ENCODE measurements around the gene CREB1. TPM values are rescaled to one million over a fixed set of nuclear protein-coding genes. Genes with fewer than 3 reads are reported as not detected.

CREB1 gene
- total and polyA plus RNA-seq, 9 of the 15 experiments (the other 6 are each of a cell fraction or from before 2014, with no cell fraction given), result 8.9 to 51.3 (median 19.5) TPM

- no peak for TF ChIP-seq HOMEZ (CRISPR knock-in tag; IDR thresholded peaks at IDR 0.05)
- peak; percentile 46 for TF ChIP-seq KDM5B (IDR thresholded peaks at IDR 0.05; ENCODE audit: insufficient replicate concordance, low read depth, low read length)
- peak in 1 of 2 experiments; percentile 47; a peak in 1 of 4 replicates for TF ChIP-seq UBTF (IDR thresholded peaks at IDR 0.05; ENCODE audit: borderline replicate concordance in 1 of 2, low read depth in 2 of 2, low read length in 2 of 2)
- TF ChIP-seq HMBOX1 (IDR thresholded peaks at IDR 0.05), result no peak
- TF ChIP-seq ZZZ3 (IDR thresholded peaks at IDR 0.05), result no peak
- TF ChIP-seq SIRT6 (IDR thresholded peaks at IDR 0.05; ENCODE audit: low read depth, low read length), result no peak
- no peak for TF ChIP-seq RHOXF2B (CRISPR knock-in tag; conservative IDR thresholded peaks at IDR 0.05)
- TF ChIP-seq MCM3 (IDR thresholded peaks at IDR 0.05), result no peak
- no peak for TF ChIP-seq ZNF263 (CRISPR knock-in tag; IDR thresholded peaks at IDR 0.05; ENCODE audit: borderline replicate concordance)
- peak; percentile 35 for TF ChIP-seq RBBP5 (IDR thresholded peaks at IDR 0.05; ENCODE audit: borderline replicate concordance, insufficient read depth, low read length, poor library complexity, severe bottlenecking)
- no peak for TF ChIP-seq CLOCK (CRISPR knock-in tag; IDR thresholded peaks at IDR 0.05; ENCODE audit: borderline replicate concordance)
- no peak for TF ChIP-seq SRSF7 (optimal IDR thresholded peaks at IDR 0.05; ENCODE audit: low read depth, low read length)
- no peak for TF ChIP-seq ZFP1 (CRISPR knock-in tag; IDR thresholded peaks at IDR 0.05)
- peak; percentile 69 for TF ChIP-seq CHD1 (IDR thresholded peaks at IDR 0.05; ENCODE audit: low read length)
- TF ChIP-seq FOXM1 (IDR thresholded peaks at IDR 0.05; ENCODE audit: low read depth), result no peak
- TF ChIP-seq FOXM1 (CRISPR knock-in tag; IDR thresholded peaks at IDR 0.05; ENCODE audit: low read depth), result no peak
- TF ChIP-seq SIN3A (IDR thresholded peaks at IDR 0.05; ENCODE audit: borderline replicate concordance in 2 of 2, control insufficient read depth in 1 of 2, low read depth in 2 of 2, low read length in 2 of 2), result peak in 1 of 2 experiments; percentile 47; a peak in 1 of 4 replicates
- no peak for TF ChIP-seq SMARCA4 (IDR thresholded peaks at IDR 0.05)
- no peak for TF ChIP-seq ZNF717 (CRISPR knock-in tag; IDR thresholded peaks at IDR 0.05)
Observed at GRCh38 chr2:207624185-207625013, 94.6 kb downstream of the CREB1 start (continued).

Measured in K562 (cell line).